Measurements from ENCODE around the gene U2AF2.
"Not testable (repeated sequence)": the region's sequence is repeated elsewhere in the genome, so short reads cannot be mapped to it uniquely, and the experiment has no call there.

U2AF2 gene

DNA sequence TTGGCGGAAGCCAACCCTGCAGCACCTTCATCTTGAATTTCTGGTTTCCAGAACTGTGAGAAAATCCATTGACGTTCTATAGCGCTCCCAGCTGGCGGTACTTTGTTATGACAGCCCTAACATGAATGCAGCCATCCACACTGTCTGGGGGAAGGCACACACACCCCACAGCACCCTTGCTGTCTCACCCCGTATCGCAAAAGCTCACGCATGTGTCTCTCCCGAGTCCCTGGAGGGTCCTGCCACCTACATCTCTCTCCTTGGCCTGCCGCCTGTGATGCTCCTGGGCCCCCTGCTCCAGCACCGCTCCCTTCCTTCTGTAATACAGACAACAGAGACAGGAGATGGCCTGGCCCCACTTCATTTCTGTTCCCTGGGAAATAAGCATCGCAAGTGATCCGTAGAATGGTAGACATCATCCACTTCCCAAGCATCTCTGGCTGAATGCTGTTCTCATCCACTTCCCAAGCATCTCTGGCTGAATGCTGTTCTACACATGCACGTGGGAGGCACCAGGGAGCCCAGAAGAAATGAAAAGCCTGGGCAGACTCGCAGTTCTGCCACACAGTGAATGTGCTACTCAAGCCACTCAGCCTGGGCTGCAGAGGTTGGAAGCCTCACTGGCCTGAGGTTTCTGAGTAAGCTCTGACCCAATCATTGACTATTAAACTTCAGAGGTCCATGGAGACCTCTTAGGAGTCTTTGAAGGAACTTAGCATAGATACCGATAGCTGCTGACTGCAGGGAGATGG lies 49.8 kb downstream of the U2AF2 start:
- DNase-seq (ENCODE audit: low read depth in 1 of 2, low spot score in 1 of 2): no peak

DNA sequence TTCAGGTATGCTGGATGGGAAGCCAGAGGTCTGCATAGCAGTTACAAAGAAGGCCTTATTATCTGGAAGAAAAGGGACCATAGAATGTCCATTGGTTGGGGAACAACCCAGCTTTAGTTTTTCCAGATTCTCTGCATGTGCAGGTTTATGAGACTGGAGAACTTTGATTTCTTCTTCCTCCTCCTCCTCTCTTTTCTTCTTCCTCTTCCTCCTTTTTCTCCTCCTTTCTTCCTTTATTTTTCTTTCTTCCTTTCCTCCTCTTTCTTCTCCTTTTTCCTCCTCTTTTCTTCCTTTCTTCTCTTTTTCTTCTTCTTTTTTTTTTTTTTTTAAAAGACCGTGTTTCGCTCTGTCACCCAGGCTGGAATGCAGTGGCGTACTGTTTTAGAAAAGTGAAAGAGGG lies 51.1 kb downstream of the U2AF2 start:
- no peak for DNase-seq (ENCODE audit: low read depth in 1 of 2, low spot score in 1 of 2)

DNA sequence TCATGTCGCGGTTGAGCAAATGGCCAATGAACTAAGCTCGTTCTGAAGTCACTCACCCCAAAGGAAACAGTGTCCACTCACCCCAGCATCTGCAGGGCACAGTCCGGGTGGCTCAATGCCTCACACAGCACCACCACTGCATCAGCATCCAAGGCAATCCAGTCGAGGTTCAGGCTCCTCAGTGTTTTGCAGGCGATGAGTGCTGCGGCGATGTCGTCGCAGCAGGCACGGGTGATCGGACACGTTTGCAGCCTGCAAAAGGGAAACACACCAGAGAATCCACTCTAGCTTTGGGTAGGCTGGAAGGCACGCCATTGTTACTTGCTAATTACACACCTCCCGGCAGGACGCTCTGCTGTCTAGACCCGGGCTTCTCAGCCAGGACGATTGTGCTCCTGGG lies 56.9 kb downstream of the U2AF2 start:
- no peak for DNase-seq (ENCODE audit: low read depth in 1 of 2, low spot score in 1 of 2)

DNA sequence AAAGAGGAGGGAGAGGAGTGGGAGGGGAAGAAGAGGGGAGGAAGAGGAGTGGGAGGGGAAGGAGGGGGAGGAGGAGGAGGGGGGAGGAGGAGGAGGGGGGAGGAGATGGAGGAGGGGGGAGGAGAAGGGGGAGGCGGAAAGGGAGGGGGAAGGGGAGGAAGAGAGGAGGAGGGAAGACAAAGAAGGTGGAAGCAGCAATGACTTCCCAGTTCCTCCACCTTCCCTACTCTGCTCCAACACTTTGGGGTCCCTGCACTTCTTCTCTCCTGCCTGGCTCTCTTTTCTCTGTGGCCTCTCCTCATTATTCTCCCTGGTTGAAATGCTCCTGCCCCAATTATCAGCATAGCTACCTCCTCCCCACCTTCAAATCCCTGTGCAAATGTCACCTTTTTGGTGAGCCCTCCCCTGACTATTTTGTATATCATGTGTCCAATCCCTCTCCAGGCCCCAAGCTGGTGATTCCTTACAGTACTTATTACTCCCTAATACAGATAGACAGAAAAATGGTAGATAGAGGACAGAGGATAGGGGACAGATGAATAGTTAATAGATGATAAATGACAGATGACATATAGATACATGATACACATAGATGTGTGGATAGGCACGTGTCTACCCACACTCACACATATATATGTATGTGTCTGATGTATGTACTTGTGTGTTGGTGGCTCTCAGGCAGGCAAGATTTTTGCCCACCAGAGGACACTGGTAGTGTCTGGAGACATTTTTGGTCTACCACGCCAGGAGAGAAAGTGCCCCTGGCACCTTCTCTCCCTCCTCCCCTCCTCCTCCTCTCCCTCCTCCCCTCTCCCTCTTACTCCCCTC lies 58.2 kb downstream of the U2AF2 start:
- no peak for DNase-seq (ENCODE audit: low read depth in 1 of 2, low spot score in 1 of 2)

DNA sequence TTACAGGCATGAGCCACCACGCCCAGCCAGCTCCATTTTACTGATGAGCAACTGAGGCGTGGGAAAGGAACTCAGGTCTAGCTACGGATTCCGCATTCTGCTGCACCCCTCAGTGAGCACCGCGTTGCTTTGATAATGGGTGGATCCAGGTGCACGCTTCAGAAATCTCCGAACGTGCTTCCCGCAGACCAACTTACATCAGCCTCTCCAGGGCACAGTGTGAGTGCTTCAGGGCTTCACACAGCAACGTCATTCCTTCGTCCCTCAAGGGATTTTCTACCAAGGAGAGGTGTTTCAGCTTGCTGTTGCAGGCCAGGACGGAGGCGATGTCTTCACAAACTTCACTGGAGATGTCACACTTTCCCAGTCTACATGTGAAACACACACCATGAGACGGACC lies 61.7 kb downstream of the U2AF2 start:
- DNase-seq (ENCODE audit: low read depth in 1 of 2, low spot score in 1 of 2): no peak

DNA sequence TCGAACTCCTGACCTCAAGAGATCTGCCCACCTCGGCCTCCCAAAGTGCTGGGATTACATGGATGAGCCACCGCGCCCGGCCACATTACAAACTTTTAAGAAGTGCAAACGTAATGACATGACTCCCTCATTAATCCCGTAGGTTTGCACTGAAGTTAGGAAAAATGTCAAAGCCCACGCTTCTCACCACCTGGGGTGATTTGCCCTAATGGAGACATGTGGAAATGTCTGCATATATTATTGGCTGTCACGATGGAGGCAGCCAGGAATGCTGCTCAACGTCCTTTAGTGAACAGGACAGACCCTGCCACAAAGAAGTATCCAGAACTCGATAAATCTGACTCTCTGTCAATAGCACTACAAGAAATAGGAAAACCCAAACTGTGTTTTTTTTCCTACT lies 62.4 kb downstream of the U2AF2 start:
- no peak for DNase-seq (ENCODE audit: low read depth in 1 of 2, low spot score in 1 of 2)

DNA sequence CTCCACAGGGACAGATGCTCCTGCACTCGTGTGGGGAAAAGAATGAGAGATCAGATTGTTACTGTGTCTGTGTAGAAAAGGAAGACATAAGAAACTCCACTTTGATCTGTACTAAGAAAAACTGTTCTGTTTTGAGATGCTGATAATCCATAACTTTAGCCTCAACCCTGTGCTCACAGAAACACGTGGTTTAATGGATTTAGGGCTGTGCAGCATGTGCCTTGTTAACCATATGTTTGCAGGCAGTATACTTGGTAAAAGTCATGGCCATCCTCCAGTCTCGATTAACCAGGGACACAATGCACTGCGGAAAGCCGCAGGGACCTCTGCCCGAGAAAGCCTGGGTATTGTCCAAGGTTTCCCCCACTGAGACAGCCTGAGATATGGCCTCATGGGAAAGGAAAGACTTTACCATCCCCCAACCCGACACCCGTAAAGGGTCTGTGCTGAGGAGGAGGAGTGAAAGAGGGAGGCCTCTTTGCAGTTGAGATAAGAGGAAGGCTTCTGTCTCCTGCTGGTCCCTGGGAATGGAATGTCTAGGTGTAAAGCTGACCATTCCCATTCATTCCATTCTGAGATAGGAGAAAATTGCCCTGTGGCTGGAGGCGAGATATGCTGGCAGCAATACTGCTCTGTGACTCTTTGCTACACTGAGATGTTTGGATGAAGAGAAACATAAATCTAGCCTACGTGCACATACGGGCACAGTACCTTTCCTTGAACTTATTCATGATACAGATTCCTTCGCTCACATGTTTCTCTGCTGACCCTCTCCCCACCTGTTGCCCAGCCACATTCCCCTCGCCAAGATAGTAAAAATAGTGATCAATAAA lies 63.3 kb downstream of the U2AF2 start:
- DNase-seq (ENCODE audit: low read depth in 1 of 2, low spot score in 1 of 2): not testable (repeated sequence)

DNA sequence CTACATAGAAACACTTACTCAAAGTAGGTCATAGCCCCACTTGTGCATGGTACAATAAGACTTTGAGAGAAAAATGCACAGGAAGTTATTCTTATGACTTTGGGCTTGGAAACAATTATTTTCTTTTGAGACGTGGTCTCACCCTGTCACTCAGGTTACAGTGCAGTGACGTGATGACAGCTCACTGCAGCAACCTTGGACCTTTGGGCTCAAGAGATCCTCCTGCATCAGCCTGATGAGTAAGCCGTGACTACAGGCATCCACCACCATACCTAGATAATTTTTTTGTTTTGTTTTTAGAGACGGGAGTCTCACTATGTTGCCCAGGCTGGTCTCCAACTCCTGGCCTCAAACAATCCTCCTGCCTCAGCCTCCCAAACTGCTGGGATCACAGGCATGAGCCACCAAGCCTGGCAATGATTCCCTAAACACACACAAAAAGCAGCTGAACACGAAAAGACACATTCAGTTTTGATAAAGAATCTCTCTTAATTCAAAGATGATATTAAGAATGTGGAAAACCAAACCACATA lies 65.4 kb downstream of the U2AF2 start:
- DNase-seq (ENCODE audit: low read depth in 1 of 2, low spot score in 1 of 2): no peak

DNA sequence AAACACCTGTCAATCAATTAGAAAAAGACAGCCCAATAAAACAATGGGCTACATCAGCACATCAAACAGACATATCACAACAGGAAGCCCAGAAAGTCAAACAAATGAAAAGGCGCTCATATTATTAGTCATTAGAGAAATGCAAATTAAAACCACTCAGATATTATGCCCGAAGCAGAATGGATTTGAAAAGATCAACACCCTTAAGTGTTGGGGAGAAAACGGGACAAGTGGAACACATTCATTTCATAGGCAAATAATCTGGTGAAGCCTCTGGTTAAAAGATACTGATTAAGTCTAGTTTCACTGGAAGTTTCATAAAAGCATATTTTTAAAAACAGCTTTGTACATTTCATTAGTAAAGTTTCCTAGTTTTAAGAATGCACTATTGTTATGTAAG lies 66.0 kb downstream of the U2AF2 start:
- no peak for DNase-seq (ENCODE audit: low read depth in 1 of 2, low spot score in 1 of 2)

DNA sequence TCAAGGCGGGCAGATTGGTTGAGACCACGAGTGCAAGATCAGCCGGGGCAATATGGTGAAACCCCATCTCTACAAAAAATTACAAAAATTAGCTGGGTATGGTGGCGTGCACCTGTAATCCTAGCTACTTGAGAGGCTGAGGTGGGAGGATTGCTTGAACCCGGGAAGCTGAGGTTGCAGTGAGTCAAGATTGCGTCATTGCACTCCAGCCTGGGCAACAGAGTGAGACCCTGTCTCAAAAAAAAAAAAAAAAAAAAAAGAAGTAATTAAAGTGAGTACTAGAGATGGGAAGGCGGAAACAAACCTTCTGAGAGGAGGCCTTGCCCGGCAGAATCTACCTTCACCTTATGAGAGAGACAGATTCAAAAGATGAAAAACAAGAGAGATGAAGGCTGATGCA lies 68.7 kb downstream of the U2AF2 start:
- no peak for DNase-seq (ENCODE audit: low read depth in 1 of 2, low spot score in 1 of 2)
